RWPE2 (cell line): ENCODE measurements around the gene MITF.
A peak's percentile ranks its signal among the peaks of the same experiment; 100 is the strongest.

Experiments used
- ATAC-seq: fragments of 200-7000 bp; cut with Tn5 transposase; 3 replicates; pipeline ENCODE4 v1.9.1; 2021; ENCODE audit warnings: low read depth
- DNase-seq: peaks from one replicate; pipeline ENCODE4 v3.0.0-alpha.2; 2020; ENCODE audit warnings: low spot score
- H3K27ac ChIP-seq: fragments of 450-650 bp; 2 replicates; pipeline ENCODE4 v1.5.1; 2017; ENCODE audit warnings: mild to moderate bottlenecking; ENCODE audit not compliant: poor library complexity, severe bottlenecking
- H3K27me3 ChIP-seq: fragments of 250-450 bp; sonication (Bioruptor Pico); 2 replicates; pipeline ENCODE4 v1.5.1; 2021; ENCODE audit warnings: mild to moderate bottlenecking, moderate library complexity; ENCODE audit not compliant: insufficient read depth, poor library complexity, severe bottlenecking
- H3K36me3 ChIP-seq: fragments of 250-450 bp; sonication (Bioruptor Pico); 2 replicates; pipeline ENCODE4 v1.5.1; 2020; ENCODE audit warnings: low read depth, mild to moderate bottlenecking, moderate library complexity
- H3K4me1 ChIP-seq: fragments of 250-450 bp; sonication (Bioruptor Pico); 2 replicates; pipeline ENCODE4 v1.5.1; 2021; ENCODE audit warnings: mild to moderate bottlenecking, moderate library complexity; ENCODE audit not compliant: insufficient read depth, poor library complexity, severe bottlenecking
- H3K4me3 ChIP-seq: fragments of 250-450 bp; sonication (Bioruptor Pico); 2 replicates; pipeline ENCODE4 v1.5.1; 2021; ENCODE audit warnings: mild to moderate bottlenecking, moderate library complexity; ENCODE audit not compliant: severe bottlenecking
- H3K9me3 ChIP-seq: fragments of 250-450 bp; sonication (Bioruptor Pico); 2 replicates; pipeline ENCODE4 v1.5.1; 2021; ENCODE audit warnings: mild to moderate bottlenecking, moderate library complexity; ENCODE audit not compliant: severe bottlenecking
- TF ChIP-seq, protein P1 (sequence below): fragments of 450-650 bp; IDR thresholded peaks from one replicate; pipeline ENCODE4 v1.5.1; 2017; ENCODE audit warnings: mild to moderate bottlenecking, moderate library complexity; ENCODE audit not compliant: poor library complexity, severe bottlenecking

Gene MITF

DNA sequence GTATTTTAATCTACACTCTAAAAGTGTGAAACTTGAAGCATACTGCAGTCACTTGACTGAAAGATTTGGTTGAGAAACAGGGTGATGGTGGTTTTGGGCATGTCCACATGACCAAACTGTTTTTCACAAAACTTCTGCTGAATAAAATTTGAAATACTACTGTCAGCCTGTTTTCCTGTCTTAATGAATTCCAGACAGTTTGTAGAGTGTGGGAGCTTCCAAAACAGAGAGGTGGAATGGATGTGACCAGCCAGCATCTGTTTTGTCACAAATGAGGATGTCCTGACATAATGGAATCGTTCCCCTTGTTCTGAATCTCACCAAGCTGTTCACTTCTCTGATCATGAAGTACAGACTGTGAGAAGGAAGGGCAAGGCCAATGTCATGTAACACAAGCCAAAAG lies 11.8 kb downstream of the MITF start:
- DNase-seq (no peak), ATAC-seq (no peak)
- Histone ChIP-seq H3K27me3 (no peaks in the 10 kb centered on the region), H3K27ac (no peak overlapping the region), H3K36me3 (no peaks in the 10 kb centered on the region), H3K4me3 (no peak overlapping the region), H3K9me3 (no peaks in the 10 kb centered on the region), H3K4me1 (no peaks in the 10 kb centered on the region)
- TF ChIP-seq, protein P1, sequence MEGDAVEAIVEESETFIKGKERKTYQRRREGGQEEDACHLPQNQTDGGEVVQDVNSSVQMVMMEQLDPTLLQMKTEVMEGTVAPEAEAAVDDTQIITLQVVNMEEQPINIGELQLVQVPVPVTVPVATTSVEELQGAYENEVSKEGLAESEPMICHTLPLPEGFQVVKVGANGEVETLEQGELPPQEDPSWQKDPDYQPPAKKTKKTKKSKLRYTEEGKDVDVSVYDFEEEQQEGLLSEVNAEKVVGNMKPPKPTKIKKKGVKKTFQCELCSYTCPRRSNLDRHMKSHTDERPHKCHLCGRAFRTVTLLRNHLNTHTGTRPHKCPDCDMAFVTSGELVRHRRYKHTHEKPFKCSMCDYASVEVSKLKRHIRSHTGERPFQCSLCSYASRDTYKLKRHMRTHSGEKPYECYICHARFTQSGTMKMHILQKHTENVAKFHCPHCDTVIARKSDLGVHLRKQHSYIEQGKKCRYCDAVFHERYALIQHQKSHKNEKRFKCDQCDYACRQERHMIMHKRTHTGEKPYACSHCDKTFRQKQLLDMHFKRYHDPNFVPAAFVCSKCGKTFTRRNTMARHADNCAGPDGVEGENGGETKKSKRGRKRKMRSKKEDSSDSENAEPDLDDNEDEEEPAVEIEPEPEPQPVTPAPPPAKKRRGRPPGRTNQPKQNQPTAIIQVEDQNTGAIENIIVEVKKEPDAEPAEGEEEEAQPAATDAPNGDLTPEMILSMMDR: no peak

DNA sequence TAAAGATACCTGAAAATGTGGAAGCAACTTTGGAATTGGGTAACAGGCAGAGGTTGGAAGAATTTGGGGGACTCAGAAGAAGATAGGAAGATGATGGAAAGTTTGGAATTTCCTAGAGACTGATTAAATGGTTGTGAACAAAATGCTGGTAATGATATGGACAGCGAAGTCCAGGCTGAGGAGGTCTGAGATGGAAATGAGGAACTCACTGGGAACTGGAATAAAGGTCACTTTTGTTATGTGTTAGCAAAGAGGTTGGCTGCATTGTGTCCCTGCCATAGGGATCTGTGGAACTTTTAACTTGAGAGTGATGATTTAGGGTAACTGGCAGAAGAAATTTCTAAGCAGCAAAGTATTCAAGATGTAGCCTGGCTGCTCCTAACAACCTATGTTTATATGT lies 13.0 kb downstream of the MITF start:
- ATAC-seq: no peak
- no peaks in the 10 kb centered on the region for H3K27me3 ChIP-seq
- no peak for DNase-seq
- no peaks in the 10 kb centered on the region for H3K36me3 ChIP-seq
- H3K9me3 ChIP-seq: no peaks in the 10 kb centered on the region
- no peaks in the 10 kb centered on the region for H3K4me1 ChIP-seq
- H3K27ac ChIP-seq: no peak overlapping the region
- no peak overlapping the region for H3K4me3 ChIP-seq
- TF ChIP-seq, protein P1: no peak

DNA sequence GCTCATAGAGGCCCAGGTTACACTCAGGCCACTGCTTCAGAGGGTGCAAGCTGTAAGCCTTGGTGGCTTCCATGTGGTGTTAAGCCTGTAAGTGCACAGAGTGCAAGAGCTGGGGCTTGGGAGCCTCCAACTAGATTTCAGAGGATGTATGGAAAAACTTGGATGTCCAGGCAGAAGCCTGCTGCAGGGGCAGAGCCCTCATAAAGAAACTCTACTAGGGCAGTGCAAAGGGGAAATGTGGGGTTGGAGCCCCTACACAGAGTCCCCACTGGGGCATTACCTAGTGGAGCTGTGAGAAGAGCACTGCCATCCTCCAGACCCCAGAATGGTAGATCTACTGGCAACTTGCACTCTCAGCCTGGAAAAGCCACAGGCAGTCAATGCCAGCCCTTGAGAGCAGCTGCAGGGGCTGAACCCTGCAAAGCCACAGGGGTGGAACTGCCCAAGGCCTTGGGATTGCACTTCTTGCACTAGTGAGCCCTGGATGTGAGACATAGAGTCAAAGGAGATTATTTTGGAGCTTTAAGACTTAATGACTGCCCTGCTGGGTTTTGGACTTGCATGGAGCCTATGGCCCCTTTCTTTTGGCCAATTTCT lies 14.0 kb downstream of the MITF start:
- TF ChIP-seq, protein P1: no peak
- Histone ChIP-seq H3K4me1 (no peaks in the 10 kb centered on the region), H3K4me3 (no peak overlapping the region), H3K36me3 (no peaks in the 10 kb centered on the region), H3K9me3 (no peaks in the 10 kb centered on the region), H3K27me3 (no peaks in the 10 kb centered on the region), H3K27ac (no peak overlapping the region)
- DNase-seq (no peak), ATAC-seq (no peak)

DNA sequence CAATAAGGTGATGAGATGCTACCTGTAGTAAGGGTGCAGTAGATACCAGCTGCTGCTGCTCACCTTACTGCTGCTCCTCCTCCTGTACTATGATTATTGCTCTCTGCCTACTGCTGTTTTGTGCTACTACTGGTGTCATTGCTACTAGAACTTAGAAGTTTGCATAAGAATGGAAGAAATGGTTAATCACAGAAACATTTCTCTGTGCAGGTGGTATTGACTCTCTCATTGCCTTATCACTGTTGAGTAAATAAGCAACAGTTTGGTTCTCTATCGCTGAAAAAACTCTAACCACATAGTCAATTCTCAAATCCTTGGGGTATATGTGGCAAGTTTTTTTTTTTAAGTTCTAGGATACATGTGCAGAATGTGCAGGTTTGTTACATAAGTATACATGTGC lies 16.5 kb downstream of the MITF start:
- TF ChIP-seq, protein P1: no peak
- no peak for ATAC-seq

DNA sequence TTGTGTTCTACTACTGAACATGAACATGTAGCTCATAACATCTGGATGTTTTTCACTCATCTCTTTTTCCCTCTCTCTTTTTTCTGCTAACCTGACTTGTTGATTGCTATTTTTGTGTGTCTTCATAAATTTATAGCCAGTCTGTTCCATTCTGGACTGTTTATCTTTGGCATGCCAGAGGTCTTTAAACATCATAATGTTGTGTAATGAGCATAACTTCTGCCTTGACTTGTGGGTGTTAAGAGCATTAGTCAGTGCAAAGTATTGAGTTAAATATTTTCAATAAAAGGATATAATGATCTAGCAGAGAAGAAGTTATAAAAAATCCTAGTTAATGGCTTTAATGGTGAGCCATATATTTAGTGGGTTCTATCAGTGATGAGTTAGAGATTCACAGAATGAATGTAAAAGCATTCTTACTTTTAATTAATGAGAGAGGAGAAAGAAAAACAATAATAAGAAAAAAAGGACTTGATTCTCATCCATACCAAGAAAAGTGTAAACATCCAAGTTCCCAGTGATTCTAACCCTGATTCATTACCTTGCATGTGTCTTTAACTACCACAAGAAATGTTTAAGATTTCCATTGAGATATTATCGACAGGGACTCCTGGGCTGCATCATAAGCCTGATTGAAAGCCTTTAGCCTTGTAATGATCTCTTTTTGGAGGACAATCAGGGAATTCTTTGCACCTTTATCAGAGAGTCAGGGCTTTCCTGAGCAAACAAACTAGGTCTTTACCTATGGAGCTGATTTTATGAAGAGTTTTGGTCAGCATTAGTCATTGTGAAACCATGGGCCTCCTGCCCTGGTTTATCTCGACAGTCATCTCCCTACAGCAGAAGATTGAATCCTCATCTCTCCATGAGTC lies 22.9 kb downstream of the MITF start:
- Histone ChIP-seq H3K27me3 (no peaks in the 10 kb centered on the region), H3K4me1 (peaks cover 37% of the 10 kb centered on the region), H3K4me3 (no peak overlapping the region), H3K27ac (peak overlapping the region; percentile 96), H3K36me3 (no peaks in the 10 kb centered on the region), H3K9me3 (no peaks in the 10 kb centered on the region)
- TF ChIP-seq, protein P1: no peak
- DNase-seq (no peak), ATAC-seq (peak; percentile 90)

More for the DNA sequence above, 16.5 kb downstream of the MITF start:
- Histone ChIP-seq H3K9me3 (no peaks in the 10 kb centered on the region), H3K4me3 (no peak overlapping the region), H3K36me3 (no peaks in the 10 kb centered on the region), H3K27me3 (no peaks in the 10 kb centered on the region), H3K4me1 (no peaks in the 10 kb centered on the region), H3K27ac (no peak overlapping the region)
- no peak for DNase-seq
